H9 (cell line): ENCODE data around the gene KCNJ10. TPM values are rescaled to one million over a fixed set of nuclear protein-coding genes. Genes with fewer than 3 reads are reported as not detected.

Source experiments
- DNase-seq: peaks from one replicate; pipeline ENCODE4 v3.0.0-alpha.2; 2017
- H2AFZ ChIP-seq: one replicate; pipeline ENCODE4 v1.6.1; 2013; ENCODE audit warnings: mild to moderate bottlenecking, low read length, control low read depth, moderate library complexity
- H2AK5ac ChIP-seq: 2 replicates; pipeline ENCODE4 v1.6.1; 2013; ENCODE audit warnings: low read length, control low read depth, mixed read lengths; ENCODE audit not compliant: insufficient read length
- H2BK120ac ChIP-seq: one replicate; pipeline ENCODE4 v1.6.1; 2013; ENCODE audit warnings: low read depth, mild to moderate bottlenecking, low read length, control low read depth, inconsistent platforms; ENCODE audit not compliant: poor library complexity, severe bottlenecking
- H2BK12ac ChIP-seq: 2 replicates; pipeline ENCODE4 v1.6.1; 2013; ENCODE audit warnings: low read length, control low read depth, mixed read lengths, low read depth; ENCODE audit not compliant: insufficient read length
- H2BK15ac ChIP-seq: 2 replicates; pipeline ENCODE4 v1.6.1; 2013; ENCODE audit warnings: low read depth, low read length, control low read depth
- H2BK20ac ChIP-seq: one replicate; pipeline ENCODE4 v1.6.1; 2013; ENCODE audit warnings: low read depth, mild to moderate bottlenecking, low read length, control low read depth, inconsistent platforms; ENCODE audit not compliant: poor library complexity, severe bottlenecking
- H2BK5ac ChIP-seq: 2 replicates; pipeline ENCODE4 v1.6.1; 2013; ENCODE audit warnings: low read length, control low read depth, mixed read lengths; ENCODE audit not compliant: insufficient read length
- H3K14ac ChIP-seq: 2 replicates; pipeline ENCODE4 v1.6.1; 2013; ENCODE audit warnings: low read length, control low read depth; ENCODE audit not compliant: insufficient read depth
- H3K18ac ChIP-seq: 2 replicates; pipeline ENCODE4 v1.6.1; 2013; ENCODE audit warnings: low read depth, mild to moderate bottlenecking, mixed read lengths, low read length, control low read depth; ENCODE audit not compliant: insufficient read length
- H3K23ac ChIP-seq: 2 replicates; pipeline ENCODE4 v1.6.1; 2013; ENCODE audit warnings: low read length, control low read depth, mixed read lengths, low read depth; ENCODE audit not compliant: insufficient read length
- H3K23me2 ChIP-seq: 2 replicates; pipeline ENCODE4 v1.6.1; 2013; ENCODE audit warnings: low read depth, mild to moderate bottlenecking, mixed read lengths, low read length, control low read depth; ENCODE audit not compliant: insufficient read length, poor library complexity, severe bottlenecking
- H3K27ac ChIP-seq: 2 replicates; pipeline ENCODE4 v1.5.1; 2013; ENCODE audit warnings: low read length, control low read depth, mixed read lengths, low read depth; ENCODE audit not compliant: insufficient read length
- H3K27me3 ChIP-seq: 2 replicates; pipeline ENCODE4 v1.6.1; 2013; ENCODE audit warnings: low read length, control low read depth, inconsistent platforms; ENCODE audit not compliant: insufficient read depth
- H3K4ac ChIP-seq: 2 replicates; pipeline ENCODE4 v1.6.1; 2013; ENCODE audit warnings: low read depth, mild to moderate bottlenecking, control low read depth, inconsistent platforms, low read length, moderate library complexity
- H3K4me1 ChIP-seq: 2 replicates; pipeline ENCODE4 v1.6.1; 2013; ENCODE audit warnings: low read length, control low read depth, inconsistent platforms; ENCODE audit not compliant: insufficient read depth
- H3K4me2 ChIP-seq: 2 replicates; pipeline ENCODE4 v1.6.1; 2013; ENCODE audit warnings: low read length, control low read depth, mixed read lengths; ENCODE audit not compliant: insufficient read length, insufficient read depth
- H3K56ac ChIP-seq: 2 replicates; pipeline ENCODE4 v1.6.1; 2013; ENCODE audit warnings: low read depth, mild to moderate bottlenecking, mixed read lengths, low read length, control low read depth; ENCODE audit not compliant: insufficient read length
- H3K79me1 ChIP-seq: 2 replicates; pipeline ENCODE4 v1.6.1; 2013; ENCODE audit warnings: low read depth, mild to moderate bottlenecking, moderate library complexity, low read length, control low read depth, inconsistent platforms; ENCODE audit not compliant: insufficient read depth, poor library complexity, severe bottlenecking
- H3K79me2 ChIP-seq: 2 replicates; pipeline ENCODE4 v1.6.1; 2013; ENCODE audit warnings: low read length, control low read depth, inconsistent platforms; ENCODE audit not compliant: insufficient read depth
- H3K9ac ChIP-seq: 2 replicates; pipeline ENCODE4 v1.6.1; 2013; ENCODE audit warnings: low read length, control low read depth, mixed read lengths; ENCODE audit not compliant: insufficient read length; ENCODE audit errors: extremely low read depth
- H3K9me3 ChIP-seq: one replicate; pipeline ENCODE4 v1.6.1; 2013; ENCODE audit warnings: low read depth, low read length, inconsistent platforms; ENCODE audit not compliant: control insufficient read depth
- H3T11ph ChIP-seq: one replicate; pipeline ENCODE4 v1.6.1; 2013; ENCODE audit warnings: mild to moderate bottlenecking, low read length, control low read depth, inconsistent platforms
- H4K20me1 ChIP-seq: one replicate; pipeline ENCODE4 v1.6.1; 2013; ENCODE audit not compliant: control insufficient read depth, insufficient read length, insufficient read depth
- H4K5ac ChIP-seq: 2 replicates; pipeline ENCODE4 v1.6.1; 2013; ENCODE audit warnings: low read depth, mild to moderate bottlenecking, mixed read lengths, low read length, control low read depth; ENCODE audit not compliant: insufficient read length
- H4K8ac ChIP-seq: replicated peaks from 2 replicates; pipeline ENCODE4 v1.6.1; 2013; ENCODE audit warnings: low read length, control low read depth, mixed read lengths, low read depth; ENCODE audit not compliant: insufficient read length
- H4K91ac ChIP-seq: 2 replicates; pipeline ENCODE4 v1.6.1; 2013; ENCODE audit warnings: low read depth, mild to moderate bottlenecking, moderate library complexity, mixed read lengths, low read length, control low read depth; ENCODE audit not compliant: insufficient read length
- H3K27ac Mint-ChIP-seq, 3 experiments: 2 replicates in 2 of 3; 3 replicates in 1 of 3; pipeline ENCODE4 v1.8.0; 2020 to 2021; ENCODE audit warnings: mixed read lengths in 3 of 3, mild to moderate bottlenecking in 1 of 3, moderate library complexity in 1 of 3
- H3K27me3 Mint-ChIP-seq: 2 replicates; pipeline ENCODE4 v1.8.0; 2021; ENCODE audit warnings: low read depth, mild to moderate bottlenecking, moderate library complexity, mixed read lengths
- H3K36me3 Mint-ChIP-seq, 3 experiments: 2 replicates in 2 of 3; 3 replicates in 1 of 3; pipeline ENCODE4 v1.8.0; 2020 to 2021; ENCODE audit warnings: low read depth in 3 of 3, mixed read lengths in 3 of 3; ENCODE audit not compliant: insufficient read depth in 1 of 3
- H3K4me1 Mint-ChIP-seq, 2 experiments: 2 replicates each; pipeline ENCODE4 v1.8.0; 2020; ENCODE audit warnings: mixed read lengths in 2 of 2
- H3K4me3 Mint-ChIP-seq, 2 experiments: 2 replicates in 1 of 2; 3 replicates in 1 of 2; pipeline ENCODE4 v1.8.0; 2020 to 2021; ENCODE audit warnings: mild to moderate bottlenecking in 2 of 2, mixed read lengths in 2 of 2, moderate library complexity in 1 of 2
- H3K9me3 Mint-ChIP-seq, 2 experiments: 2 replicates in 1 of 2; 3 replicates in 1 of 2; pipeline ENCODE4 v1.8.0; 2020; ENCODE audit warnings: mild to moderate bottlenecking in 2 of 2, mixed read lengths in 2 of 2, moderate library complexity in 1 of 2
- CTCF ChIP-seq: fragments of 200-600 bp; sonication (generic); conservative IDR thresholded peaks from 3 replicates; pipeline ENCODE4 v1.8.0; 2021; ENCODE audit warnings: antibody characterized with exemption, mild to moderate bottlenecking
- WGBS: extraction: QIAGEN DNeasy Blood & Tissue Kit; methylation state at CpG from one replicate; pipeline ENCODE4 v1.1.7; 2013; ENCODE audit warnings: missing lambda C conversion rate, low lambda C conversion rate, mixed read lengths; ENCODE audit not compliant: insufficient read length; ENCODE audit errors: extremely low coverage; 5-methylcytosine and 5-hydroxymethylcytosine counted together
- total RNA-seq: library from RNA; stranded (reverse); gene quantifications from 2 replicates; pipeline ENCODE4 v1.2.1, GENCODE V29; 2021

The KCNJ10 gene
- total RNA-seq, 1 experiment from 2014 or later: 0.44 TPM

GRCh38 chr1:159978107-159978398, 91.9 kb downstream of the KCNJ10 start:
- no peak overlapping the region for H3K4me3 Mint-ChIP-seq
- Histone ChIP-seq H3K27ac (no peak overlapping the region), H2BK5ac (no peak overlapping the region), H2BK15ac (no peak overlapping the region), H3K79me1 (no peaks in the 10 kb centered on the region), H4K91ac (no peak overlapping the region), H2BK20ac (no peak overlapping the region), H4K8ac (no peak overlapping the region), H3K18ac (no peak overlapping the region), H3K9me3 (no peaks in the 10 kb centered on the region), H3K79me2 (no peaks in the 10 kb centered on the region), H2AFZ (no peak overlapping the region), H3K23ac (no peak overlapping the region), H2AK5ac (no peak overlapping the region), H3T11ph (no peak overlapping the region), H3K9ac (no peak overlapping the region), H2BK12ac (no peak overlapping the region), H3K14ac (no peak overlapping the region), H4K20me1 (no peaks in the 10 kb centered on the region), H3K4me2 (no peak overlapping the region), H3K27me3 (no peaks in the 10 kb centered on the region), H2BK120ac (no peak overlapping the region), H3K4ac (no peak overlapping the region), H4K5ac (no peak overlapping the region), H3K56ac (no peak overlapping the region), H3K23me2 (no peaks in the 10 kb centered on the region), H3K4me1 (no peaks in the 10 kb centered on the region)
- no peaks in the 10 kb centered on the region for H3K36me3 Mint-ChIP-seq
- no peaks in the 10 kb centered on the region for H3K9me3 Mint-ChIP-seq
- TF ChIP-seq CTCF: no peak
- H3K27me3 Mint-ChIP-seq: peaks cover 29% of the 10 kb centered on the region
- no peak for DNase-seq
- no peak overlapping the region for H3K27ac Mint-ChIP-seq
- H3K4me1 Mint-ChIP-seq: no peaks in the 10 kb centered on the region
- WGBS: no CpG with 5 or more reads among the region's 2 CpGs
